Testis (tissue), 2 donors: ENCODE data around the gene CPO.

Experiments
- CTCF ChIP-seq, 3 experiments: fragments of 450-650 bp in 2 of 3; fragments of 200-600 bp in 1 of 3; sonication (generic) in 1 of 3; IDR thresholded peaks; one replicate each; pipeline ENCODE4 v1.5.1; 2016 to 2019; ENCODE audit warnings: antibody characterized with exemption in 3 of 3, mild to moderate bottlenecking in 2 of 3, moderate library complexity in 1 of 3
- POLR2A ChIP-seq: fragments of 450-650 bp; IDR thresholded peaks from one replicate; pipeline ENCODE4 v1.6.1; 2017; ENCODE audit warnings: antibody characterized with exemption, mild to moderate bottlenecking, moderate library complexity

GRCh38 chr2:206955253-206955652, 15.9 kb downstream of the CPO start:
- TF ChIP-seq POLR2A (no peak), CTCF (IDR thresholded peaks at IDR 0.05) (no peak)
